CD14-positive monocyte (primary cell): ENCODE data around the gene DNMT3A. TPM values are rescaled to one million over a fixed set of nuclear protein-coding genes. Genes with fewer than 3 reads are reported as not detected.

Experiments
- DNase-seq, 3 donors: peaks; one replicate each; pipeline ENCODE4 v3.0.0-alpha.2; 2011 to 2022
- H2AFZ ChIP-seq: 2 replicates; pipeline ENCODE4 v1.6.0; 2012; ENCODE audit warnings: mild to moderate bottlenecking, low read depth, low read length, inconsistent platforms; ENCODE audit not compliant: insufficient read depth, poor library complexity, severe bottlenecking
- H3K27ac ChIP-seq, 2 donors: 1 replicate in 1 of 2; 2 replicates in 1 of 2; pipeline ENCODE4 v1.5.1; 2012 to 2013; ENCODE audit warnings: low read length in 2 of 2, control low read depth in 1 of 2, inconsistent platforms in 1 of 2, low read depth in 1 of 2, mild to moderate bottlenecking in 1 of 2
- H3K27me3 ChIP-seq, 2 donors: one replicate each; pipeline versions ENCODE4 v1.6.0 to v1.6.1; 2011 to 2013; ENCODE audit warnings: low read length in 2 of 2; ENCODE audit not compliant: control insufficient read depth in 2 of 2, insufficient read depth in 2 of 2
- H3K36me3 ChIP-seq, 2 donors: replicated peaks in 1 of 2; 1 replicate in 1 of 2; 2 replicates in 1 of 2; pipeline versions ENCODE4 v1.5.1 to v1.6.1; 2012 to 2013; ENCODE audit warnings: low read length in 2 of 2, control low read depth in 1 of 2, inconsistent platforms in 1 of 2, mild to moderate bottlenecking in 1 of 2; ENCODE audit not compliant: insufficient read depth in 2 of 2, control insufficient read depth in 1 of 2
- H3K4me1 ChIP-seq, 2 donors: 1 replicate in 1 of 2; 2 replicates in 1 of 2; pipeline versions ENCODE4 v1.5.1 to v1.6.1; 2012 to 2013; ENCODE audit warnings: low read length in 2 of 2, control low read depth in 1 of 2, inconsistent platforms in 1 of 2, mild to moderate bottlenecking in 1 of 2, moderate library complexity in 1 of 2; ENCODE audit not compliant: insufficient read depth in 2 of 2, control insufficient read depth in 1 of 2
- H3K4me2 ChIP-seq: replicated peaks from 2 replicates; pipeline ENCODE3; 2012; ENCODE audit warnings: low read length, moderate library complexity, mild to moderate bottlenecking; ENCODE audit not compliant: poor library complexity, severe bottlenecking; ENCODE audit errors: extremely low read depth
- H3K4me3 ChIP-seq, 3 experiments: fragments of 200-600 bp in 1 of 3; sonication (generic) in 1 of 3; replicated peaks in 1 of 3; 1 replicate in 2 of 3; 2 replicates in 1 of 3; pipeline ENCODE4 v1.5.1; 2011 to 2013; ENCODE audit warnings: low read length in 3 of 3, mild to moderate bottlenecking in 3 of 3, control low read depth in 2 of 3, low read depth in 2 of 3, inconsistent platforms in 1 of 3, moderate library complexity in 1 of 3
- H3K79me2 ChIP-seq: 2 replicates; pipeline ENCODE4 v1.6.0; 2012; ENCODE audit warnings: mild to moderate bottlenecking, control low read depth, inconsistent platforms, low read length, moderate library complexity; ENCODE audit not compliant: insufficient read depth
- H3K9ac ChIP-seq: 2 replicates; pipeline ENCODE4 v1.6.0; 2017; ENCODE audit warnings: low read length, mild to moderate bottlenecking; ENCODE audit not compliant: insufficient read depth, poor library complexity, severe bottlenecking
- H3K9me3 ChIP-seq, 2 donors: replicated peaks in 1 of 2; 1 replicate in 1 of 2; 2 replicates in 1 of 2; pipeline versions ENCODE4 v1.5.1 to v1.6.1; 2012 to 2013; ENCODE audit warnings: low read length in 2 of 2, control low read depth in 1 of 2; ENCODE audit not compliant: control insufficient read depth in 1 of 2, insufficient read depth in 1 of 2
- H4K20me1 ChIP-seq: 2 replicates; pipeline ENCODE4 v1.6.0; 2012; ENCODE audit warnings: mild to moderate bottlenecking, low read length, control low read depth, moderate library complexity; ENCODE audit not compliant: insufficient read depth
- H3K27ac Mint-ChIP-seq, 7 donors: one replicate each; pipeline ENCODE4 v1.8.0; 2020; ENCODE audit warnings: mild to moderate bottlenecking in 7 of 7, mixed read lengths in 7 of 7, moderate library complexity in 6 of 7, inconsistent platforms in 2 of 7
- H3K27me3 Mint-ChIP-seq, 3 donors: one replicate each; pipeline ENCODE4 v1.8.0; 2021 to 2022; ENCODE audit warnings: low read depth in 3 of 3, mild to moderate bottlenecking in 3 of 3, mixed read lengths in 3 of 3, moderate library complexity in 3 of 3, inconsistent platforms in 1 of 3
- H3K36me3 Mint-ChIP-seq, 2 donors: one replicate each; pipeline ENCODE4 v1.8.0; 2020; ENCODE audit warnings: mixed read lengths in 2 of 2, inconsistent platforms in 1 of 2, mild to moderate bottlenecking in 1 of 2
- H3K4me1 Mint-ChIP-seq: one replicate; pipeline ENCODE4 v1.8.0; 2020; ENCODE audit warnings: mild to moderate bottlenecking, mixed read lengths
- H3K4me3 Mint-ChIP-seq, 2 donors: one replicate each; pipeline ENCODE4 v1.8.0; 2020; ENCODE audit warnings: mild to moderate bottlenecking in 2 of 2, mixed read lengths in 2 of 2, moderate library complexity in 1 of 2
- H3K9me3 Mint-ChIP-seq, 7 donors: one replicate each; pipeline ENCODE4 v1.8.0; 2020 to 2022; ENCODE audit warnings: mixed read lengths in 7 of 7, mild to moderate bottlenecking in 6 of 7, moderate library complexity in 6 of 7, inconsistent platforms in 2 of 7
- WGBS: methylation state at CpG from one replicate; pipeline ENCODE4 v1.1.5; 2013; ENCODE audit warnings: missing lambda C conversion rate; ENCODE audit not compliant: insufficient coverage; 5-methylcytosine and 5-hydroxymethylcytosine counted together
- intact Hi-C, 2 donors: fragments of 100-400 bp; cut with micrococcal nuclease; formaldehyde crosslinking; loops; one replicate each; pipeline versions ENCODE4 v1.15.0 to v1.15.1; 2023
- polyA plus RNA-seq, 3 donors: library from polyadenylated mRNA; depleted of rRNA in 1 of 3; unstranded in 2 of 3; stranded (reverse) in 1 of 3; fragments of 300-500 nt in 2 of 3; fragments of >200 nt in 1 of 3; fragmentation: Illumina TruSeq in 2 of 3; gene quantifications; 1 replicate in 2 of 3; 2 replicates in 1 of 3; pipeline ENCODE4 v1.2.3, GENCODE V29; 2012 to 2021
- TF ChIP-seq, protein P1 (sequence below): fragments of 200-600 bp; IDR thresholded peaks from one replicate; pipeline ENCODE4 v1.8.0; 2022; ENCODE audit warnings: antibody characterized with exemption, mild to moderate bottlenecking

DNMT3A gene
- polyA plus RNA-seq, 3 donors = 1.7 to 7.9 (median 2.7) TPM

DNA sequence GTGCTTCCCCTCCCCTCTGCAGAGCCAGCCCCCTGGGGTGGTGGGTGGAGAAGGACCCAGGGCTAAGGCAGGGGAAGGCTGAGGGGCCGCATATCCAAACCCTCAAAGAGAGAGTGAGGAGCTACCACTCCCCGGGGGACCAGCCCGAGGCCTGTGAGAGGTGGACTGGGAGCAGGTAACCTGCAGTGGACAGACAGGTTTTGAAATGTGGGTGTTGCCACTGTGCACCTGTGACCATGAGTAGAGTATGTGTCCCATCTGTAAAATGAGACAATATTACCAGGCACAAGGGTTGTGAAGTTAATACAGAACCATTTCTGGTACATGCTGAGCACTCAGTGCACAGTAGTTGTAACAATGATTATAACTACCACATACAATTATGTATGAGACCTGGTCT is 122.1 kb downstream of the DNMT3A start:
- Mint-ChIP-seq H3K27me3 (peaks cover 0 to 4% (median 3%) of the 10 kb centered on the region in 3 donors), H3K9me3 (no peaks in the 10 kb centered on the region), H3K27ac (no peak overlapping the region), H3K4me1 (peaks cover 10% of the 10 kb centered on the region), H3K36me3 (no peaks in the 10 kb centered on the region), H3K4me3 (no peak overlapping the region)
- Histone ChIP-seq H4K20me1 (no peaks in the 10 kb centered on the region), H2AFZ (no peak overlapping the region), H3K79me2 (no peaks in the 10 kb centered on the region), H3K36me3 (no peaks in the 10 kb centered on the region), H3K4me1 (peaks cover 10 to 11% of the 10 kb centered on the region in 2 donors), H3K27ac (no peak overlapping the region), H3K4me3 (no peak overlapping the region), H3K9me3 (no peaks in the 10 kb centered on the region), H3K4me2 (no peak overlapping the region), H3K27me3 (no peaks in the 10 kb centered on the region), H3K9ac (no peak overlapping the region)
- TF ChIP-seq, protein P1, sequence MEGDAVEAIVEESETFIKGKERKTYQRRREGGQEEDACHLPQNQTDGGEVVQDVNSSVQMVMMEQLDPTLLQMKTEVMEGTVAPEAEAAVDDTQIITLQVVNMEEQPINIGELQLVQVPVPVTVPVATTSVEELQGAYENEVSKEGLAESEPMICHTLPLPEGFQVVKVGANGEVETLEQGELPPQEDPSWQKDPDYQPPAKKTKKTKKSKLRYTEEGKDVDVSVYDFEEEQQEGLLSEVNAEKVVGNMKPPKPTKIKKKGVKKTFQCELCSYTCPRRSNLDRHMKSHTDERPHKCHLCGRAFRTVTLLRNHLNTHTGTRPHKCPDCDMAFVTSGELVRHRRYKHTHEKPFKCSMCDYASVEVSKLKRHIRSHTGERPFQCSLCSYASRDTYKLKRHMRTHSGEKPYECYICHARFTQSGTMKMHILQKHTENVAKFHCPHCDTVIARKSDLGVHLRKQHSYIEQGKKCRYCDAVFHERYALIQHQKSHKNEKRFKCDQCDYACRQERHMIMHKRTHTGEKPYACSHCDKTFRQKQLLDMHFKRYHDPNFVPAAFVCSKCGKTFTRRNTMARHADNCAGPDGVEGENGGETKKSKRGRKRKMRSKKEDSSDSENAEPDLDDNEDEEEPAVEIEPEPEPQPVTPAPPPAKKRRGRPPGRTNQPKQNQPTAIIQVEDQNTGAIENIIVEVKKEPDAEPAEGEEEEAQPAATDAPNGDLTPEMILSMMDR = no peak
- DNase-seq = no peak
- intact Hi-C loops = no loop called here
- 87% methylated on average over 3 of the region's 3 CpGs for WGBS

DNA sequence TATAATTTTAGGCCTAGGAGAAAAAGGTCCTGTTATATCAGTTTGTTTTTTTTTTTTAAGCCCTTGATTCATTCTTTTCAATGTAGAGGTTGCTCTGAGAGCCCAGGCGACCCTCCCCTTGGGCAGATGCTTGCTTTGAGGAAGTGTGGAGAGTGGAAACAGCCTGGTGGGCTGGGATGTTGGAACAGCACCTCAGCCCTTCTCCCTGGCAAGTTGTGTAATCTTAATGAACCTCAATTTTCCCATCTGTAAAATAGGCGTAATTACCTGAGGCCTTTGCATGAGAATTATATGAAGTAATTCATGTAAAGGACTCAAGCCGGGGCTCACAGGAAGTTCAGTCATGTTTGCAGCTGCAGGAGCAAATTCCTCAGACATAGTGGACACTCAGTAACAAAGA is 123.6 kb downstream of the DNMT3A start:
- Histone ChIP-seq H3K4me1 (peaks cover 10 to 11% of the 10 kb centered on the region in 2 donors), H3K36me3 (no peaks in the 10 kb centered on the region), H3K27me3 (no peaks in the 10 kb centered on the region), H2AFZ (no peak overlapping the region), H3K4me2 (no peak overlapping the region), H4K20me1 (no peaks in the 10 kb centered on the region), H3K4me3 (no peak overlapping the region), H3K27ac (no peak overlapping the region), H3K79me2 (no peaks in the 10 kb centered on the region), H3K9ac (no peak overlapping the region), H3K9me3 (no peaks in the 10 kb centered on the region)
- TF ChIP-seq, protein P1 = no peak
- 91% methylated on average over 1 of the region's 3 CpGs for WGBS
- peaks cover 0 to 4% (median 3%) of the 10 kb centered on the region in 3 donors for H3K27me3 Mint-ChIP-seq
- H3K4me1 Mint-ChIP-seq = peaks cover 10% of the 10 kb centered on the region
- no peak overlapping the region for H3K27ac Mint-ChIP-seq
- H3K36me3 Mint-ChIP-seq = no peaks in the 10 kb centered on the region
- intact Hi-C loops = no loop called here
- no peak overlapping the region for H3K4me3 Mint-ChIP-seq
- DNase-seq = no peak
- no peaks in the 10 kb centered on the region for H3K9me3 Mint-ChIP-seq
